Fibroblast of lung (primary cell): ENCODE data around the gene LPCAT3.

Source experiments
- EZH2 ChIP-seq: IDR thresholded peaks from 2 replicates; pipeline ENCODE4 v1.5.1; 2012; ENCODE audit warnings: low read length, control low read depth, mild to moderate bottlenecking; ENCODE audit errors: missing control alignments
- TF ChIP-seq, protein P1 (sequence below), 2 donors: IDR thresholded peaks in 1 of 2; conservative IDR thresholded peaks in 1 of 2; 1 replicate in 1 of 2; 2 replicates in 1 of 2; pipeline ENCODE4 v1.5.1; 2011 to 2012; ENCODE audit warnings: low read length in 2 of 2, control low read depth in 1 of 2, inconsistent platforms in 1 of 2, low read depth in 1 of 2, mild to moderate bottlenecking in 1 of 2

DNA sequence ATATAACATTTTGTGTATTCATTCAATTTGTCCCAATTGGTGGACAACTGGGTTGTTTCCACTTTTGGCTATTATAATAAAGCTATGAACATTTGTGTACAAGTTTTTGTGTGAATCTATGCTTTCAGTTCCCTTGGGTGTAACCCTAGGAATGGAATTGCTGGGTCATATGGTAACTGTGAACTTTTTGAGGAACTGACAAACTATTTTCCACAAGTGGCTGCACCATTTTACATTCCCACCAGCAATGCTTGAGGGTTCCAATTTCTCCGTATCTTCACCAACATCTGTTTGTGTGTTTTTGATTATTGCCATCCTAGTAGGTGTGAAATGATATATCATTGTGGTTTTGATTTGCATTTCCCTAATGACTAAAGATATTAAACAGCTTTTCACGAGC lies 13.0 kb downstream of the LPCAT3 start:
- TF ChIP-seq, protein P1, sequence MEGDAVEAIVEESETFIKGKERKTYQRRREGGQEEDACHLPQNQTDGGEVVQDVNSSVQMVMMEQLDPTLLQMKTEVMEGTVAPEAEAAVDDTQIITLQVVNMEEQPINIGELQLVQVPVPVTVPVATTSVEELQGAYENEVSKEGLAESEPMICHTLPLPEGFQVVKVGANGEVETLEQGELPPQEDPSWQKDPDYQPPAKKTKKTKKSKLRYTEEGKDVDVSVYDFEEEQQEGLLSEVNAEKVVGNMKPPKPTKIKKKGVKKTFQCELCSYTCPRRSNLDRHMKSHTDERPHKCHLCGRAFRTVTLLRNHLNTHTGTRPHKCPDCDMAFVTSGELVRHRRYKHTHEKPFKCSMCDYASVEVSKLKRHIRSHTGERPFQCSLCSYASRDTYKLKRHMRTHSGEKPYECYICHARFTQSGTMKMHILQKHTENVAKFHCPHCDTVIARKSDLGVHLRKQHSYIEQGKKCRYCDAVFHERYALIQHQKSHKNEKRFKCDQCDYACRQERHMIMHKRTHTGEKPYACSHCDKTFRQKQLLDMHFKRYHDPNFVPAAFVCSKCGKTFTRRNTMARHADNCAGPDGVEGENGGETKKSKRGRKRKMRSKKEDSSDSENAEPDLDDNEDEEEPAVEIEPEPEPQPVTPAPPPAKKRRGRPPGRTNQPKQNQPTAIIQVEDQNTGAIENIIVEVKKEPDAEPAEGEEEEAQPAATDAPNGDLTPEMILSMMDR (conservative IDR thresholded peaks at IDR 0.05 in 1 of 2, IDR thresholded peaks at IDR 0.05 in 1 of 2; ENCODE audit: low read depth in 1 of 2, low read length in 2 of 2), result no peak
- TF ChIP-seq EZH2, result no peak
